GM19043 (cell line): ENCODE measurements around the gene DCN.

ENCODE experiments used
- ATAC-seq: cut with Tn5 transposase; IDR thresholded peaks from one replicate; pipeline ENCODE4 v1.9.1; 2021; ENCODE audit warnings: low read depth; ENCODE audit not compliant: unreplicated experiment

Gene DCN

GRCh38 chr12:91188778-91189177 lies 6.2 kb upstream of the DCN start:
- ATAC-seq: no peak

- no peak for ATAC-seq
These were observed 3.5 kb upstream of the DCN start for GRCh38 chr12:91186156-91186555.

- ATAC-seq: no peak
These were observed 2.8 kb upstream of the DCN start for GRCh38 chr12:91185421-91185820.

GRCh38 chr12:91183551-91183950 lies 934 bp upstream of the DCN start:
- no peak for ATAC-seq

- no peak for ATAC-seq
These were observed 1.8 kb downstream of the DCN start for GRCh38 chr12:91180582-91181395.

GRCh38 chr12:91179966-91180561 lies 2.6 kb downstream of the DCN start:
- ATAC-seq: no peak

- ATAC-seq: no peak
These were observed 3.3 kb downstream of the DCN start for GRCh38 chr12:91179315-91179714.

- no peak for ATAC-seq
These were observed 3.8 kb downstream of the DCN start for GRCh38 chr12:91178781-91179180.

- ATAC-seq: no peak
These were observed 4.5 kb downstream of the DCN start for GRCh38 chr12:91178139-91178561.

- no peak for ATAC-seq
These were observed 5.2 kb downstream of the DCN start for GRCh38 chr12:91177381-91177780.

- no peak for ATAC-seq
These were observed 5.7 kb downstream of the DCN start for GRCh38 chr12:91176915-91177314.

- no peak for ATAC-seq
These were observed 6.3 kb downstream of the DCN start for GRCh38 chr12:91176358-91176757.

GRCh38 chr12:91173124-91173523 lies 9.5 kb downstream of the DCN start:
- no peak for ATAC-seq

GRCh38 chr12:91172096-91172495 lies 10.5 kb downstream of the DCN start:
- no peak for ATAC-seq

GRCh38 chr12:91171476-91171875 lies 11.1 kb downstream of the DCN start:
- no peak for ATAC-seq

- ATAC-seq: no peak
These were observed 19.5 kb downstream of the DCN start for GRCh38 chr12:91163116-91163515.

- ATAC-seq: no peak
These were observed 21.6 kb downstream of the DCN start for GRCh38 chr12:91161009-91161408.

GRCh38 chr12:91155990-91156389 lies 26.6 kb downstream of the DCN start:
- no peak for ATAC-seq

- ATAC-seq: no peak
These were observed 28.5 kb downstream of the DCN start for GRCh38 chr12:91154131-91154530.

GRCh38 chr12:91144053-91144452 lies 38.6 kb downstream of the DCN start:
- ATAC-seq: no peak

- ATAC-seq: no peak
These were observed 39.4 kb downstream of the DCN start for GRCh38 chr12:91143206-91143605.

GRCh38 chr12:91142221-91142631 lies 40.4 kb downstream of the DCN start:
- no peak for ATAC-seq
